HEK293T (cell line): Measurements from ENCODE around the gene HEATR9.

Source experiments
- BHLHE40 ChIP-seq: fragments of 450-650 bp; IDR thresholded peaks from 2 replicates; pipeline ENCODE4 v1.6.1; 2016; ENCODE audit warnings: mild to moderate bottlenecking, moderate library complexity, borderline replicate concordance
- FOXM1 ChIP-seq: fragments of 450-650 bp; IDR thresholded peaks from 2 replicates; pipeline ENCODE4 v1.6.1; 2017; ENCODE audit warnings: mild to moderate bottlenecking, borderline replicate concordance
- L3MBTL2 ChIP-seq: fragments of 450-650 bp; conservative IDR thresholded peaks from 2 replicates; pipeline ENCODE4 v1.6.1; 2016; ENCODE audit warnings: mild to moderate bottlenecking
- NFRKB ChIP-seq: fragments of 450-650 bp; IDR thresholded peaks from 2 replicates; pipeline ENCODE4 v1.6.1; 2016; ENCODE audit warnings: mild to moderate bottlenecking, moderate library complexity
- SP1 ChIP-seq: fragments of 450-650 bp; IDR thresholded peaks from 2 replicates; pipeline ENCODE4 v1.6.1; 2017
- SUZ12 ChIP-seq: fragments of 450-650 bp; IDR thresholded peaks from 2 replicates; pipeline ENCODE4 v1.6.1; 2016; ENCODE audit warnings: mild to moderate bottlenecking
- ZNF384 ChIP-seq: fragments of 450-650 bp; IDR thresholded peaks from 2 replicates; pipeline ENCODE4 v1.6.1; 2016

DNA sequence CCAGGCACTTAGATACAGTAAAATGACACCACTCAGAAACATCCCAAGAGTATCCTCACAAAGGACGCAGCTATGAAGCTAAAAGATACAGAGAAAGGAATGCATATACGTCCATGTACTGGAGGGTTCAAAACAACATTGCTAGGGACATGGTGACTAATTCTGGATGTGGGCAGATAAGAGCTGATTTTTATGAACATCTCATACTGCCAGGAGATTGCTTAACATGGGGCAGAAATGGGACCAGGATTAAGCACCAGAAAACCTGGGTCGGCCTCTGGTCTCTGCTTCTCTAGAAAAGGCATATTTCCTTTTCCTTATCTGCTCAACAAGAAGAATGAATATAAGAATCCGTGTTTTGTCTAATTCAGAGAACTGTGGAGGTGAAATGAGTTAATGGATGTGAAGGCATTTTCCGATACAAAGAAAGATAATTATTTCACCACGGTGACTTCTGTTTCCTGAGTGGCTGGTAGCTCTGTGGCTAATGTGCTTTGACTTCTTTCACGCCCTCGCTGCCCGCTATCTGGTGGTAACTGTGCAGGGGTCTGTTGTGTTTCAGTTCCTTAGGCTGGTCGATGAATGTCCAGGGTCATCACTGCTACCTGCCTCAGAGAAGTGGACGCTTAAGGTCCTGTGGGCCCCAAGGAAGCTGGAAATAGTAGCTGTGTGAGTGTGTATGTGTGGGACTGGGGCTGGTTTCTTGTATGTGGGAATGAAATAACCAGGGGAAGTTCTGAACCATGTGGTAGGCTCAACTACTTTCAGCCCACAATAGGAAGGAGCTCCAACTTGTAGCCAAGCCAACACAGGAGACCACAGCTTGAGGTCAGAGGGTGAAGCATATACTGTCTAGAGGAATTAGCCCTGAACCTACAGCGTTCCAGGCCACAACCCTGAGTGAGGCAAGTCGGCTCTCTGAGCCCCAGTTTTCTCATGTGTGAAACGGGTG lies 27.2 kb upstream of the HEATR9 start:
- TF ChIP-seq FOXM1 (no peak), L3MBTL2 (no peak), BHLHE40 (no peak), SUZ12 (no peak), NFRKB (no peak), ZNF384 (no peak), SP1 (no peak)
